GM23338 (cell line): ENCODE measurements around the gene LOXL4. TPM values are rescaled to one million over a fixed set of nuclear protein-coding genes. Genes with fewer than 3 reads are reported as not detected.

Experiments
- ATAC-seq: fragments of 200-7000 bp; cut with Tn5 transposase; 3 replicates; pipeline ENCODE4 v1.9.1; 2020
- DNase-seq: peaks from one replicate; pipeline ENCODE4 v3.0.0-alpha.2; 2015; ENCODE audit warnings: low spot score
- H2AFZ ChIP-seq: fragments of 200-600 bp; sonication (generic); 2 replicates; pipeline ENCODE4 v1.8.0; 2016; ENCODE audit warnings: antibody characterized with exemption, mild to moderate bottlenecking, moderate library complexity
- H3F3A ChIP-seq: fragments of 200-600 bp; sonication (generic); replicated peaks from 2 replicates; pipeline ENCODE4 v1.8.0; 2017; ENCODE audit warnings: antibody characterized with exemption, mixed run types, low read depth
- H3K27ac ChIP-seq: fragments of 200-600 bp; sonication (generic); 2 replicates; pipeline ENCODE4 v1.6.1; 2016; ENCODE audit warnings: low read depth
- H3K27me3 ChIP-seq: fragments of 200-600 bp; sonication (generic); 2 replicates; pipeline ENCODE4 v1.8.0; 2016; ENCODE audit warnings: mild to moderate bottlenecking, mixed run types, moderate library complexity; ENCODE audit not compliant: insufficient read depth
- H3K36me3 ChIP-seq: fragments of 200-600 bp; sonication (generic); 2 replicates; pipeline ENCODE4 v1.8.0; 2016; ENCODE audit warnings: mild to moderate bottlenecking; ENCODE audit not compliant: insufficient read depth
- H3K4me1 ChIP-seq: fragments of 200-600 bp; sonication (generic); 2 replicates; pipeline ENCODE4 v1.8.0; 2016; ENCODE audit warnings: mild to moderate bottlenecking, moderate library complexity; ENCODE audit not compliant: insufficient read depth
- H3K4me2 ChIP-seq: fragments of 200-600 bp; sonication (generic); 2 replicates; pipeline ENCODE4 v1.7.1; 2017; ENCODE audit warnings: mixed run types
- H3K4me3 ChIP-seq: fragments of 200-600 bp; sonication (generic); 2 replicates; pipeline ENCODE4 v1.6.1; 2016; ENCODE audit warnings: mixed run types
- H3K79me2 ChIP-seq: fragments of 200-600 bp; sonication (generic); replicated peaks from 2 replicates; pipeline ENCODE4 v1.8.0; 2017; ENCODE audit warnings: mild to moderate bottlenecking; ENCODE audit not compliant: insufficient read depth
- H3K9me2 ChIP-seq: fragments of 200-600 bp; sonication (generic); 2 replicates; pipeline ENCODE4 v1.8.0; 2017; ENCODE audit not compliant: insufficient read depth
- H4K20me1 ChIP-seq: fragments of 200-600 bp; sonication (generic); replicated peaks from 2 replicates; pipeline ENCODE4 v1.8.0; 2017; ENCODE audit warnings: mild to moderate bottlenecking; ENCODE audit not compliant: insufficient read depth
- H3K27ac Mint-ChIP-seq: 2 replicates; pipeline ENCODE4 v1.8.0; 2020; ENCODE audit warnings: inconsistent platforms, mild to moderate bottlenecking, moderate library complexity, mixed read lengths
- H3K27me3 Mint-ChIP-seq: 3 replicates; pipeline ENCODE4 v1.8.0; 2022; ENCODE audit warnings: low read depth, mild to moderate bottlenecking, moderate library complexity, mixed read lengths, inconsistent platforms; ENCODE audit not compliant: insufficient read depth, poor library complexity
- H3K36me3 Mint-ChIP-seq: 3 replicates; pipeline ENCODE4 v1.8.0; 2021; ENCODE audit warnings: low read depth, mild to moderate bottlenecking, inconsistent platforms, moderate library complexity, mixed read lengths
- H3K4me1 Mint-ChIP-seq: 3 replicates; pipeline ENCODE4 v1.8.0; 2020; ENCODE audit warnings: mild to moderate bottlenecking, inconsistent platforms, mixed read lengths
- H3K4me3 Mint-ChIP-seq: 3 replicates; pipeline ENCODE4 v1.8.0; 2021; ENCODE audit warnings: moderate library complexity, mild to moderate bottlenecking, inconsistent platforms, mixed read lengths
- H3K9me3 Mint-ChIP-seq: 3 replicates; pipeline ENCODE4 v1.8.0; 2020; ENCODE audit warnings: moderate library complexity, mild to moderate bottlenecking, inconsistent platforms, mixed read lengths
- CREB1 ChIP-seq: fragments of 250-450 bp; sonication (Bioruptor Pico); IDR thresholded peaks from 2 replicates; pipeline ENCODE4 v1.5.0; 2020; ENCODE audit warnings: low read depth, mild to moderate bottlenecking, moderate library complexity
- EZH2phosphoT487 ChIP-seq: fragments of 200-600 bp; sonication (generic); IDR thresholded peaks from one replicate; pipeline ENCODE4 v1.8.1; 2018; ENCODE audit warnings: antibody characterized with exemption; ENCODE audit not compliant: unreplicated experiment
- JUNB ChIP-seq: IDR thresholded peaks from one replicate; pipeline ENCODE4 v1.6.1; 2016; ENCODE audit warnings: antibody characterized with exemption; ENCODE audit not compliant: unreplicated experiment
- NANOG ChIP-seq: IDR thresholded peaks from 2 replicates; pipeline ENCODE4 v1.6.1; 2016; ENCODE audit warnings: antibody characterized with exemption, borderline replicate concordance
- POLR2AphosphoS5 ChIP-seq: IDR thresholded peaks from 2 replicates; pipeline ENCODE4 v1.6.1; 2016; ENCODE audit warnings: antibody characterized with exemption, low read depth
- ZNF114 ChIP-seq: fragments of 250-450 bp; sonication (Bioruptor Pico); IDR thresholded peaks from 2 replicates; pipeline ENCODE4 v1.5.0; 2020; ENCODE audit warnings: mild to moderate bottlenecking, moderate library complexity
- ZNF331 ChIP-seq: fragments of 250-450 bp; sonication (Bioruptor Pico); IDR thresholded peaks from 2 replicates; pipeline ENCODE4 v1.5.0; 2020; ENCODE audit warnings: low read depth, mild to moderate bottlenecking, moderate library complexity
- polyA plus RNA-seq: library from polyadenylated mRNA; unstranded; fragments of >200 nt; fragmentation: Nextera tagmentation; extraction: Ambion mirVana; gene quantifications from 2 replicates; pipeline ENCODE4 v1.2.1, GENCODE V29; 2016
- total RNA-seq: library from RNA; depleted of rRNA; stranded (reverse); fragments of >200 nt; shearing (Covaris generic); gene quantifications from 2 replicates; pipeline ENCODE4 v1.2.3, GENCODE V29; 2014
- TF ChIP-seq, protein P1 (sequence below): fragments of 250-450 bp; sonication (Bioruptor Pico); IDR thresholded peaks from 2 replicates; pipeline ENCODE4 v1.5.0; 2020; ENCODE audit warnings: mild to moderate bottlenecking, moderate library complexity
- TF ChIP-seq, protein P2 (sequence below): IDR thresholded peaks from 2 replicates; pipeline ENCODE4 v1.6.1; 2016; ENCODE audit warnings: antibody characterized with exemption
- TF ChIP-seq, protein P3 (sequence below), 2 experiments: fragments of 200-600 bp in 1 of 2; sonication (generic) in 1 of 2; conservative IDR thresholded peaks; 2 replicates each; pipeline versions ENCODE4 v1.5.1 to v1.6.1; 2016 to 2017; ENCODE audit warnings: antibody characterized with exemption in 2 of 2, low read depth in 2 of 2, mild to moderate bottlenecking in 2 of 2, moderate library complexity in 1 of 2

Gene LOXL4
- total and polyA plus RNA-seq, 2 experiments from 2014 or later = 0.21 to 0.38 TPM

DNA sequence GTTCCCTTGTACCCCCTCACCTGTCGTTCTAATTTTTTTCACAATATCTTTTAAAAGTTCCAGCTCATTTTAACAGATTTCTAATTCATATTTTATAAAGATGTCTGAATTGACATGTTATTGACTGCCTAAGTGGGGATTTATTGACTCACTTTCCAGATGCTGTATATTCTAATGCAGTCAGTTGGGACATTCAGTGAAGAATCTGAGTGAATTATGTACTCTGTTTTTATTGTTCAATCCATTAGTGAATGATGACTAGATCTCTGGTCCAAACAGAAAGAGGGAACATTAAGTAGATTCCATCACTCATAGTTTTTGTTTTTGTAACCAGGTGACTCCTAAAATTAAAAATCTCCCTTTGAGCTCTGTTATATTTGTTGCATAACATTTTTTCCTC is 54.3 kb downstream of the LOXL4 start:
- Mint-ChIP-seq H3K36me3 (peaks cover 9% of the 10 kb centered on the region; the same call in 1 of the 3 replicates), H3K27me3 (no peaks in the 10 kb centered on the region), H3K4me3 (no peak overlapping the region), H3K4me1 (no peaks in the 10 kb centered on the region), H3K27ac (no peak overlapping the region), H3K9me3 (no peaks in the 10 kb centered on the region)
- ATAC-seq (no peak), DNase-seq (no peak)
- no peak for TF ChIP-seq EZH2phosphoT487
- peaks cover 32% of the 10 kb centered on the region for H3K79me2 ChIP-seq
- H3K36me3 ChIP-seq = no peaks in the 10 kb centered on the region
- H3K27me3 ChIP-seq = no peaks in the 10 kb centered on the region
- no peak overlapping the region for H2AFZ ChIP-seq
- H3K4me2 ChIP-seq = no peak overlapping the region
- H4K20me1 ChIP-seq = peaks cover 9% of the 10 kb centered on the region; the same call in 1 of the 2 replicates
- H3K9me2 ChIP-seq = no peaks in the 10 kb centered on the region
- no peaks in the 10 kb centered on the region for H3F3A ChIP-seq
- H3K4me1 ChIP-seq = no peaks in the 10 kb centered on the region
- H3K27ac ChIP-seq = no peak overlapping the region
- H3K4me3 ChIP-seq = no peak overlapping the region

DNA sequence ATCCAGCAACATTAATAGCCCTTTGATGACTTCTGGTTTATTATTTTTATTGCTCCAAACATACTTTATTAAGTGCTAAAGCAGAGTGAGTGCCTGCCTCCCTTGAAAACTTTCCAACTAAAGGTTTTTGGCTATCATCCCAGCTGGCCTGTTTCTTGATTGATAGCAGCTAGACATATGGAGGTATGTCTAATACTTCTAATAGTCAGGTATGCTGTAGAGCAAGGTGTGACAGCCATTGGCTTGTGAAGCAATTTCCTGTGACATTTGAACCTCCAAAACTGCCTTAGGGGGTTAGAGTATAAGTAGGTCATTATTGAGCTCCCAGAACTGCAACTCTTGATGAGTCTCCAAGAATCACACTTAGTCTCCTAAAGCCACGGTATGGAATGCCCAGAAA is 55.8 kb downstream of the LOXL4 start:
- Mint-ChIP-seq H3K36me3 (peaks cover 15% of the 10 kb centered on the region; the same call in 1 of the 3 replicates), H3K4me1 (no peaks in the 10 kb centered on the region), H3K9me3 (no peaks in the 10 kb centered on the region), H3K27me3 (no peaks in the 10 kb centered on the region), H3K27ac (no peak overlapping the region), H3K4me3 (no peak overlapping the region)
- DNase-seq = no peak
- H3F3A ChIP-seq = no peaks in the 10 kb centered on the region
- H3K4me1 ChIP-seq = no peaks in the 10 kb centered on the region
- no peak overlapping the region for H3K4me3 ChIP-seq
- H3K79me2 ChIP-seq = peaks cover 19% of the 10 kb centered on the region
- 0 out of 2 replicates have a peak, but pooled peaks cover 4% of the 10 kb centered on the region for H3K36me3 ChIP-seq
- no peaks in the 10 kb centered on the region for H3K27me3 ChIP-seq
- H3K27ac ChIP-seq = no peak overlapping the region
- H2AFZ ChIP-seq = no peak overlapping the region
- no peak overlapping the region for H3K4me2 ChIP-seq
- peaks cover 9% of the 10 kb centered on the region; the same call in 1 of the 2 replicates for H4K20me1 ChIP-seq
- ATAC-seq = no peak
- no peaks in the 10 kb centered on the region for H3K9me2 ChIP-seq
- no peak for TF ChIP-seq POLR2AphosphoS5
- TF ChIP-seq ZNF114 (CRISPR knock-in tag) = no peak
- TF ChIP-seq NANOG = no peak
- TF ChIP-seq, protein P1, sequence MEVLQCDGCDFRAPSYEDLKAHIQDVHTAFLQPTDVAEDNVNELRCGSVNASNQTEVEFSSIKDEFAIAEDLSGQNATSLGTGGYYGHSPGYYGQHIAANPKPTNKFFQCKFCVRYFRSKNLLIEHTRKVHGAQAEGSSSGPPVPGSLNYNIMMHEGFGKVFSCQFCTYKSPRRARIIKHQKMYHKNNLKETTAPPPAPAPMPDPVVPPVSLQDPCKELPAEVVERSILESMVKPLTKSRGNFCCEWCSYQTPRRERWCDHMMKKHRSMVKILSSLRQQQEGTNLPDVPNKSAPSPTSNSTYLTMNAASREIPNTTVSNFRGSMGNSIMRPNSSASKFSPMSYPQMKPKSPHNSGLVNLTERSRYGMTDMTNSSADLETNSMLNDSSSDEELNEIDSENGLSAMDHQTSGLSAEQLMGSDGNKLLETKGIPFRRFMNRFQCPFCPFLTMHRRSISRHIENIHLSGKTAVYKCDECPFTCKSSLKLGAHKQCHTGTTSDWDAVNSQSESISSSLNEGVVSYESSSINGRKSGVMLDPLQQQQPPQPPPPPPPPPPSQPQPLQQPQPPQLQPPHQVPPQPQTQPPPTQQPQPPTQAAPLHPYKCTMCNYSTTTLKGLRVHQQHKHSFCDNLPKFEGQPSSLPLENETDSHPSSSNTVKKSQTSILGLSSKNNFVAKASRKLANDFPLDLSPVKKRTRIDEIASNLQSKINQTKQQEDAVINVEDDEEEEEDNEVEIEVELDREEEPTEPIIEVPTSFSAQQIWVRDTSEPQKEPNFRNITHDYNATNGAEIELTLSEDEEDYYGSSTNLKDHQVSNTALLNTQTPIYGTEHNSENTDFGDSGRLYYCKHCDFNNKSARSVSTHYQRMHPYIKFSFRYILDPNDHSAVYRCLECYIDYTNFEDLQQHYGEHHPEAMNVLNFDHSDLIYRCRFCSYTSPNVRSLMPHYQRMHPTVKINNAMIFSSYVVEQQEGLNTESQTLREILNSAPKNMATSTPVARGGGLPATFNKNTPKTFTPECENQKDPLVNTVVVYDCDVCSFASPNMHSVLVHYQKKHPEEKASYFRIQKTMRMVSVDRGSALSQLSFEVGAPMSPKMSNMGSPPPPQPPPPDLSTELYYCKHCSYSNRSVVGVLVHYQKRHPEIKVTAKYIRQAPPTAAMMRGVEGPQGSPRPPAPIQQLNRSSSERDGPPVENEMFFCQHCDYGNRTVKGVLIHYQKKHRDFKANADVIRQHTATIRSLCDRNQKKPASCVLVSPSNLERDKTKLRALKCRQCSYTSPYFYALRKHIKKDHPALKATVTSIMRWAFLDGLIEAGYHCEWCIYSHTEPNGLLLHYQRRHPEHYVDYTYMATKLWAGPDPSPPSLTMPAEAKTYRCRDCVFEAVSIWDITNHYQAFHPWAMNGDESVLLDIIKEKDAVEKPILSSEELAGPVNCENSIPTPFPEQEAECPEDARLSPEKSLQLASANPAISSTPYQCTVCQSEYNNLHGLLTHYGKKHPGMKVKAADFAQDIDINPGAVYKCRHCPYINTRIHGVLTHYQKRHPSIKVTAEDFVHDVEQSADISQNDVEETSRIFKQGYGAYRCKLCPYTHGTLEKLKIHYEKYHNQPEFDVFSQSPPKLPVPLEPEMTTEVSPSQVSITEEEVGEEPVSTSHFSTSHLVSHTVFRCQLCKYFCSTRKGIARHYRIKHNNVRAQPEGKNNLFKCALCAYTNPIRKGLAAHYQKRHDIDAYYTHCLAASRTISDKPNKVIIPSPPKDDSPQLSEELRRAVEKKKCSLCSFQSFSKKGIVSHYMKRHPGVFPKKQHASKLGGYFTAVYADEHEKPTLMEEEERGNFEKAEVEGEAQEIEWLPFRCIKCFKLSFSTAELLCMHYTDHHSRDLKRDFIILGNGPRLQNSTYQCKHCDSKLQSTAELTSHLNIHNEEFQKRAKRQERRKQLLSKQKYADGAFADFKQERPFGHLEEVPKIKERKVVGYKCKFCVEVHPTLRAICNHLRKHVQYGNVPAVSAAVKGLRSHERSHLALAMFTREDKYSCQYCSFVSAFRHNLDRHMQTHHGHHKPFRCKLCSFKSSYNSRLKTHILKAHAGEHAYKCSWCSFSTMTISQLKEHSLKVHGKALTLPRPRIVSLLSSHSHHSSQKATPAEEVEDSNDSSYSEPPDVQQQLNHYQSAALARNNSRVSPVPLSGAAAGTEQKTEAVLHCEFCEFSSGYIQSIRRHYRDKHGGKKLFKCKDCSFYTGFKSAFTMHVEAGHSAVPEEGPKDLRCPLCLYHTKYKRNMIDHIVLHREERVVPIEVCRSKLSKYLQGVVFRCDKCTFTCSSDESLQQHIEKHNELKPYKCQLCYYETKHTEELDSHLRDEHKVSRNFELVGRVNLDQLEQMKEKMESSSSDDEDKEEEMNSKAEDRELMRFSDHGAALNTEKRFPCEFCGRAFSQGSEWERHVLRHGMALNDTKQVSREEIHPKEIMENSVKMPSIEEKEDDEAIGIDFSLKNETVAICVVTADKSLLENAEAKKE (CRISPR knock-in tag) = no peak
- no peak for TF ChIP-seq CREB1
- no peak for TF ChIP-seq ZNF331 (CRISPR knock-in tag)
- TF ChIP-seq, protein P2, sequence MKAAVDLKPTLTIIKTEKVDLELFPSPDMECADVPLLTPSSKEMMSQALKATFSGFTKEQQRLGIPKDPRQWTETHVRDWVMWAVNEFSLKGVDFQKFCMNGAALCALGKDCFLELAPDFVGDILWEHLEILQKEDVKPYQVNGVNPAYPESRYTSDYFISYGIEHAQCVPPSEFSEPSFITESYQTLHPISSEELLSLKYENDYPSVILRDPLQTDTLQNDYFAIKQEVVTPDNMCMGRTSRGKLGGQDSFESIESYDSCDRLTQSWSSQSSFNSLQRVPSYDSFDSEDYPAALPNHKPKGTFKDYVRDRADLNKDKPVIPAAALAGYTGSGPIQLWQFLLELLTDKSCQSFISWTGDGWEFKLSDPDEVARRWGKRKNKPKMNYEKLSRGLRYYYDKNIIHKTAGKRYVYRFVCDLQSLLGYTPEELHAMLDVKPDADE = no peak
- TF ChIP-seq, protein P3, sequence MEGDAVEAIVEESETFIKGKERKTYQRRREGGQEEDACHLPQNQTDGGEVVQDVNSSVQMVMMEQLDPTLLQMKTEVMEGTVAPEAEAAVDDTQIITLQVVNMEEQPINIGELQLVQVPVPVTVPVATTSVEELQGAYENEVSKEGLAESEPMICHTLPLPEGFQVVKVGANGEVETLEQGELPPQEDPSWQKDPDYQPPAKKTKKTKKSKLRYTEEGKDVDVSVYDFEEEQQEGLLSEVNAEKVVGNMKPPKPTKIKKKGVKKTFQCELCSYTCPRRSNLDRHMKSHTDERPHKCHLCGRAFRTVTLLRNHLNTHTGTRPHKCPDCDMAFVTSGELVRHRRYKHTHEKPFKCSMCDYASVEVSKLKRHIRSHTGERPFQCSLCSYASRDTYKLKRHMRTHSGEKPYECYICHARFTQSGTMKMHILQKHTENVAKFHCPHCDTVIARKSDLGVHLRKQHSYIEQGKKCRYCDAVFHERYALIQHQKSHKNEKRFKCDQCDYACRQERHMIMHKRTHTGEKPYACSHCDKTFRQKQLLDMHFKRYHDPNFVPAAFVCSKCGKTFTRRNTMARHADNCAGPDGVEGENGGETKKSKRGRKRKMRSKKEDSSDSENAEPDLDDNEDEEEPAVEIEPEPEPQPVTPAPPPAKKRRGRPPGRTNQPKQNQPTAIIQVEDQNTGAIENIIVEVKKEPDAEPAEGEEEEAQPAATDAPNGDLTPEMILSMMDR (conservative IDR thresholded peaks at IDR 0.05; ENCODE audit: low read depth in 2 of 2) = no peak
- no peak for TF ChIP-seq JUNB
